Fibroblast of lung (primary cell): Measurements from ENCODE around the gene CENPP. TPM values are rescaled to one million over a fixed set of nuclear protein-coding genes. Genes with fewer than 3 reads are reported as not detected.
"Not testable (repeated sequence)": the region's sequence is repeated elsewhere in the genome, so short reads cannot be mapped to it uniquely, and the experiment has no call there.

Experiments
- DNase-seq, 2 donors: peaks; one replicate each; pipeline versions ENCODE4 v3.0.0 to v3.0.0-alpha.2; 2010; ENCODE audit warnings: low read depth in 2 of 2
- H2AFZ ChIP-seq: 2 replicates; pipeline ENCODE4 v1.5.1; 2012; ENCODE audit warnings: low read length, control low read depth, inconsistent platforms
- H3K27ac ChIP-seq: 2 replicates; pipeline ENCODE4 v1.5.1; 2011; ENCODE audit warnings: low read length, control low read depth; ENCODE audit not compliant: insufficient read depth
- H3K27me3 ChIP-seq: 2 replicates; pipeline ENCODE4 v1.5.1; 2011; ENCODE audit warnings: mild to moderate bottlenecking, low read length; ENCODE audit not compliant: control insufficient read depth, insufficient read depth
- H3K36me3 ChIP-seq: 2 replicates; pipeline ENCODE4 v1.5.1; 2011; ENCODE audit warnings: low read length; ENCODE audit not compliant: control insufficient read depth, insufficient read depth
- H3K4me1 ChIP-seq: 2 replicates; pipeline ENCODE4 v1.5.1; 2011; ENCODE audit warnings: low read length; ENCODE audit not compliant: control insufficient read depth, insufficient read depth; ENCODE audit errors: extremely low read depth
- H3K4me2 ChIP-seq: 2 replicates; pipeline ENCODE4 v1.5.1; 2011; ENCODE audit warnings: low read length, control low read depth; ENCODE audit not compliant: insufficient read depth; ENCODE audit errors: extremely low read depth
- H3K4me3 ChIP-seq, 4 experiments: fragments of 200-600 bp in 1 of 4; sonication (generic) in 1 of 4; replicated peaks in 1 of 4; 2 replicates each; pipeline ENCODE4 v1.5.1; 2011 to 2016; ENCODE audit warnings: low read length in 4 of 4, low read depth in 3 of 4, mild to moderate bottlenecking in 3 of 4, control low read depth in 2 of 4, inconsistent platforms in 1 of 4, mixed read lengths in 1 of 4; ENCODE audit not compliant: insufficient read depth in 1 of 4; ENCODE audit errors: control extremely low read depth in 1 of 4
- H3K79me2 ChIP-seq: 2 replicates; pipeline ENCODE4 v1.5.1; 2012; ENCODE audit warnings: mild to moderate bottlenecking, low read length, inconsistent platforms; ENCODE audit not compliant: control insufficient read depth, insufficient read depth
- H3K9ac ChIP-seq: 2 replicates; pipeline ENCODE4 v1.5.1; 2011; ENCODE audit warnings: mild to moderate bottlenecking, low read length, control low read depth; ENCODE audit not compliant: insufficient read depth
- H3K9me3 ChIP-seq: 2 replicates; pipeline ENCODE4 v1.5.1; 2012; ENCODE audit warnings: low read depth, low read length; ENCODE audit not compliant: control insufficient read depth, insufficient read depth
- H4K20me1 ChIP-seq: 2 replicates; pipeline ENCODE4 v1.5.1; 2011; ENCODE audit warnings: low read length; ENCODE audit not compliant: control insufficient read depth, insufficient read depth; ENCODE audit errors: extremely low read depth
- CTCF ChIP-seq, 2 donors: IDR thresholded peaks in 1 of 2; conservative IDR thresholded peaks in 1 of 2; 1 replicate in 1 of 2; 2 replicates in 1 of 2; pipeline ENCODE4 v1.5.1; 2011 to 2012; ENCODE audit warnings: low read length in 2 of 2, control low read depth in 1 of 2, inconsistent platforms in 1 of 2, low read depth in 1 of 2, mild to moderate bottlenecking in 1 of 2
- EZH2 ChIP-seq: IDR thresholded peaks from 2 replicates; pipeline ENCODE4 v1.5.1; 2012; ENCODE audit warnings: low read length, control low read depth, mild to moderate bottlenecking; ENCODE audit errors: missing control alignments
- polyA plus RNA-seq, 2 donors: library from polyadenylated mRNA; depleted of rRNA in 1 of 2; stranded (reverse) in 1 of 2; unstranded in 1 of 2; fragments of >200 nt; gene quantifications; 2 replicates each; pipeline ENCODE4 v1.2.1, GENCODE V29; 2011 to 2012; ENCODE audit warnings: missing spikeins in 1 of 2
- total RNA-seq: library from RNA; depleted of rRNA; stranded (reverse); fragments of >200 nt; gene quantifications from 2 replicates; pipeline ENCODE4 v1.2.1, GENCODE V29; 2014

Gene CENPP
- total and polyA plus RNA-seq, 2 donors (not counting 1 experiment from before 2014, with no cell fraction given), result 1.7 to 2.4 TPM

GRCh38 chr9:92408747-92409478 is 83.2 kb downstream of the CENPP start:
- no peak for TF ChIP-seq CTCF (conservative IDR thresholded peaks at IDR 0.05 in 1 of 2, IDR thresholded peaks at IDR 0.05 in 1 of 2; ENCODE audit: low read depth in 1 of 2, low read length in 2 of 2)
- TF ChIP-seq EZH2, result no peak
- Histone ChIP-seq H3K27ac (no peak overlapping the region), H2AFZ (no peak overlapping the region)

GRCh38 chr9:92411157-92411556 is 85.4 kb downstream of the CENPP start:
- DNase-seq, H3K36me3 ChIP-seq, H3K9ac ChIP-seq, H3K27me3 ChIP-seq, H4K20me1 ChIP-seq, H3K4me3 ChIP-seq, H3K4me1 ChIP-seq, H2AFZ ChIP-seq, H3K79me2 ChIP-seq, H3K27ac ChIP-seq, H3K4me2 ChIP-seq, H3K9me3 ChIP-seq: not testable (repeated sequence)

More at GRCh38 chr9:92408747-92409478, 83.2 kb downstream of the CENPP start:
- Histone ChIP-seq H3K9me3 (no peaks in the 10 kb centered on the region), H3K4me3 (no peak overlapping the region), H3K36me3 (no peaks in the 10 kb centered on the region), H3K79me2 (no peaks in the 10 kb centered on the region), H3K4me2 (no peak overlapping the region), H3K4me1 (peaks cover 6% of the 10 kb centered on the region), H3K9ac (no peak overlapping the region), H3K27me3 (no peaks in the 10 kb centered on the region), H4K20me1 (no peaks in the 10 kb centered on the region)
- DNase-seq, result peak in 1 of 2 donors; percentile 18

- no peak overlapping the region for H3K4me3 ChIP-seq
- H2AFZ ChIP-seq, result no peak overlapping the region
- H3K27ac ChIP-seq, result no peak overlapping the region
Observed at GRCh38 chr9:92414566-92414965, 88.8 kb downstream of the CENPP start.

More at GRCh38 chr9:92414566-92414965, 88.8 kb downstream of the CENPP start:
- no peaks in the 10 kb centered on the region for H3K27me3 ChIP-seq
- TF ChIP-seq EZH2 (no peak), CTCF (conservative IDR thresholded peaks at IDR 0.05 in 1 of 2, IDR thresholded peaks at IDR 0.05 in 1 of 2; ENCODE audit: low read depth in 1 of 2, low read length in 2 of 2) (no peak)
- no peak overlapping the region for H3K4me2 ChIP-seq
- peaks cover 4% of the 10 kb centered on the region for H3K4me1 ChIP-seq
- H4K20me1 ChIP-seq, result no peaks in the 10 kb centered on the region
- no peaks in the 10 kb centered on the region for H3K79me2 ChIP-seq
- no peak overlapping the region for H3K9ac ChIP-seq
- H3K9me3 ChIP-seq, result no peaks in the 10 kb centered on the region
- peak in 1 of 2 donors; percentile 50 for DNase-seq
- H3K36me3 ChIP-seq, result no peaks in the 10 kb centered on the region
